Kidney epithelial cell (primary cell): ENCODE measurements around the gene ZNF93. TPM values are rescaled to one million over a fixed set of nuclear protein-coding genes. Genes with fewer than 3 reads are reported as not detected.
"Not testable (repeated sequence)": the region's sequence is repeated elsewhere in the genome, so short reads cannot be mapped to it uniquely, and the experiment has no call there.

Experiments used
- DNase-seq: peaks from one replicate; pipeline ENCODE4 v3.0.0-alpha.2; 2010; ENCODE audit warnings: low read depth
- H3K27me3 ChIP-seq: 2 replicates; pipeline ENCODE4 v1.6.0; 2011; ENCODE audit warnings: low read length; ENCODE audit not compliant: control insufficient read depth, insufficient read depth
- H3K36me3 ChIP-seq: 2 replicates; pipeline ENCODE4 v1.5.1; 2011; ENCODE audit warnings: low read length; ENCODE audit not compliant: control insufficient read depth, insufficient read depth
- H3K4me3 ChIP-seq: 2 replicates; pipeline ENCODE4 v1.5.1; 2011; ENCODE audit warnings: low read depth, mild to moderate bottlenecking, control low read depth, low read length
- CTCF ChIP-seq: IDR thresholded peaks from 2 replicates; pipeline ENCODE4 v1.5.1; 2011; ENCODE audit warnings: mild to moderate bottlenecking, moderate library complexity, low read length, control low read depth, inconsistent platforms; ENCODE audit not compliant: insufficient read depth, poor library complexity, severe bottlenecking
- total RNA-seq: library from RNA; depleted of rRNA; stranded (reverse); fragments of >200 nt; gene quantifications from 2 replicates; pipeline ENCODE4 v1.2.3, GENCODE V29; 2015

The ZNF93 gene
- total RNA-seq, 1 donor from 2014 or later = 9.2 TPM

GRCh38 chr19:19900139-19900728 lies 512 bp upstream of the ZNF93 start:
- no peaks in the 10 kb centered on the region for H3K36me3 ChIP-seq
- TF ChIP-seq CTCF = no peak
- H3K4me3 ChIP-seq = peak overlapping the region; percentile 78
- DNase-seq = peak; percentile 65
- H3K27me3 ChIP-seq = no peaks in the 10 kb centered on the region

DNA sequence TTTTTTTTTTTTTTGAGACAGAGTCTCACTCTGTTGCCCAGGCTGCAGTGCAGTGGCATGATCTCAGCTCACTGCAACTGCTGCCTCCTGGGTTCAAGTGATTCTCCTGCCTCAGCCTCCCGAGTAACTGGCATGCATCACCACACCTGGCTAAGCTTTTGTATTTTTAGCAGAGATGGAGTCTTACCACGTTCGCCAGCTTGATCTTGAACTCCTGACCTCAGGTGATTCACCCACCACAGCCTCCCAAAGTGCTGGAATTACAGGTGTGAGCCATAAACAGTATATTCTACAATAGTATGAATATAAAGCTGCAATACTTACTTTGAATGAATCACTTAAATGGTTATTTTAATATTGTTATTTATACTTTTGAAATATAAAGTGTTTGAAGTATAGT lies 6.8 kb downstream of the ZNF93 start:
- not testable (repeated sequence) for H3K4me3 ChIP-seq, DNase-seq

GRCh38 chr19:19909654-19910053 lies 8.9 kb downstream of the ZNF93 start:
- H3K27me3 ChIP-seq = no peaks in the 10 kb centered on the region
- H3K4me3 ChIP-seq = no peak overlapping the region
- TF ChIP-seq CTCF = no peak
- no peak for DNase-seq
- no peaks in the 10 kb centered on the region for H3K36me3 ChIP-seq

More for the DNA sequence above, 6.8 kb downstream of the ZNF93 start:
- not testable (repeated sequence) for H3K36me3 ChIP-seq, H3K27me3 ChIP-seq

DNA sequence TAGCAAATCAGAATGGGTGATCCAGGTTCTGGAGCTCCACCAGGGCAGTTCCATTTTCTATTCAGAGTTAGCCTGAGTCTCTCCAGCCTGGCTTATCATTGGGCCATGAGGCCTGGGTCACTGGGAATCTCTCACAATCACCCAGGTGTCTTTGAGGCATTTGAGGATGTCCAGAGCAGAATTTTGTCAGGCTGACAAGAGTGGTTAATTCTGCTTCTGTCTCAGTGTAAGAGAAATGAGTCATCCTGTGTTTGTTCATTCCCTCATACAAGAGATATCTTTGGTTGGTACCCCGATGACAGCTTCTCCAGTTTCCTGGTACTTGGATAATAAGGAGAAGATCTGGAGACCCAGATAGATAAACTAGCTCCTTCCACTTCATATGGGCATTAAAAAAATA lies 10.4 kb downstream of the ZNF93 start:
- no peaks in the 10 kb centered on the region for H3K36me3 ChIP-seq
- no peak for DNase-seq
- no peaks in the 10 kb centered on the region for H3K27me3 ChIP-seq
- no peak for TF ChIP-seq CTCF
- no peak overlapping the region for H3K4me3 ChIP-seq

- no peak overlapping the region for H3K4me3 ChIP-seq
- no peaks in the 10 kb centered on the region for H3K36me3 ChIP-seq
- no peak for TF ChIP-seq CTCF
- no peak for DNase-seq
- no peaks in the 10 kb centered on the region for H3K27me3 ChIP-seq
Measured at GRCh38 chr19:19914596-19914995, 13.8 kb downstream of the ZNF93 start.

DNA sequence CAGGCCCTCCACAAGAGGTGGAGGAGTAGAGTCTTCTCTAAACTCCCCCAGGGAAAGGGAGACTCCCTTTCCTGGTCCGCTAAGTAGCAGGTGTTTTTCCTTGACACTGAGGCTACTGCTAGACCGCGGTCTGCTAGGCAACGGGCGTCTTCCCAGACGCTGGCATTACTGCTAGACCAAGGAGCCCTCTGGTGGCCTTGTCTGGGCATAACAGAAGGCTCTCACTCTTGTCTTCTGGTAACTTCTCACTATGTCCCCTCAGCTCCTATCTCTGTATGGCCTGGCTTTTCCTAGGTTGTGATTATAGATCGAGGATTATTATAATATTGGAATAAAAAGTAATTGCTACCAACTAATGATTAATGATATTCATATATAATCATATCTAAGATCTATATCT lies 29.7 kb downstream of the ZNF93 start:
- DNase-seq, H3K27me3 ChIP-seq, H3K36me3 ChIP-seq, H3K4me3 ChIP-seq: not testable (repeated sequence)

DNA sequence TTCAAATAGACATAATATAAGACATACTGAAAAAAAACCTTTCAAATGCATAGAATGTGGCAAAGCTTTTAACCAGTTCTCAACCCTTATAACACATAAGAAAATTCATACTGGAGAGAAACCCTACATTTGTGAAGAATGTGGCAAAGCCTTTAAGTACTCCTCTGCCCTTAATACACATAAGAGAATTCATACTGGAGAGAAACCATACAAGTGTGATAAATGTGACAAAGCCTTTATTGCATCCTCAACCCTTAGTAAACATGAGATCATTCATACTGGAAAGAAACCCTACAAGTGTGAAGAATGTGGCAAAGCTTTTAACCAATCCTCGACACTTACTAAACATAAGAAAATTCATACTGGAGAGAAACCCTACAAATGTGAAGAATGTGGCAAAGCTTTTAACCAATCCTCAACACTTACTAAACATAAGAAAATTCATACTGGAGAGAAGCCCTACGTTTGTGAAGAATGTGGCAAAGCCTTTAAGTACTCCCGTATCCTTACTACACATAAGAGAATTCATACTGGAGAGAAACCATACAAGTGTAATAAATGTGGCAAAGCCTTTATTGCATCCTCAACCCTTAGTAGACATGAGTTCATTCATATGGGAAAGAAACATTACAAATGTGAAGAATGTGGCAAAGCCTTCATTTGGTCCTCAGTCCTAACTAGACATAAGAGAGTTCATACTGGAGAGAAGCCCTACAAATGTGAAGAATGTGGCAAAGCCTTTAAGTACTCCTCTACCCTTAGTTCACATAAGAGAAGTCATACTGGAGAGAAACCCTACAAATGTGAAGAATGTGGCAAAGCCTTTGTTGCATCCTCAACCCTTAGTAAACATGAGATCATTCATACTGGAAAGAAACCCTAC lies 32.9 kb downstream of the ZNF93 start:
- not testable (repeated sequence) for H3K4me3 ChIP-seq, DNase-seq, H3K27me3 ChIP-seq, H3K36me3 ChIP-seq
